Inflammatory macrophage (primary cell): ENCODE measurements around the gene PAX6.
A peak's percentile ranks its signal among the peaks of the same experiment; 100 is the strongest.

ENCODE experiments used
- DNase-seq, 2 donors: peaks; one replicate each; pipeline ENCODE4 v3.0.0-alpha.2; 2020 to 2022

Gene PAX6

DNA sequence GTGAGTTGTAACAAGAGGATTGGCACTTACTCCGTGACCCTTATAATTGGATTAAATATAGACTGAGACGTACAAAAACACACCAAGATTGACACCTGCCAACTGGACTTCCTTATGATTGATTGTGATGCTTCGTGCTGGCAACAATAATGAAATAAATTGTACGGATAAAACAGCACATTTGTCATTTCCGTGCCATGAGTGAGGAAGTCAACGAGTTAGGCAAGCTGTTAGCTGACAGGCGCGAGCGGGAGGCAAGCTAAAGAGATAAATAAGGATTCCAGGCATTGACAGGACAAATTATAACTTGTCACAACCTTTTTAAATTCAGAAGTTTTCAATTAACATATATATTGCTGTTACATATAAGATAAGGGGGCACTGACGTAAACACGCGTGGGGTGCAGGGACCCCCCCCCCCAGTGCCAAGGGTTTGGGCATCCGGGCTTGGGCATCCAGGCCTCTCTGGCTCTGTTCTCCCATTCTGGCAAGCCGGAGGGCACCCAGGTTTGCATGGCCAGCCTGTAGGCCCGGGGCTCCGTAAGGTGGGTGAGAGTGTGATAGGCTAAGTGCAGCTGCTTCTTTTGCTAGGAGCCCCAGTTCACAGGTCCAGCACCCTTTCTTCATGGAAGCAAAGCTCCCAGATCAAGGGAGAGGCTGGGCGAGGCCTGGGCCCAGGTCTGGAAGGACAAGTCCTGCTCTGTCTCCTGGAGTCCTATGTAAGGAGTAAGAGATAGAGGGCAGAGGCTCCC, 11.2 kb upstream of the PAX6 start:
- DNase-seq: no peak

- DNase-seq: no peak
Measured at GRCh38 chr11:31821766-31822165, 10.6 kb upstream of the PAX6 start.

DNA sequence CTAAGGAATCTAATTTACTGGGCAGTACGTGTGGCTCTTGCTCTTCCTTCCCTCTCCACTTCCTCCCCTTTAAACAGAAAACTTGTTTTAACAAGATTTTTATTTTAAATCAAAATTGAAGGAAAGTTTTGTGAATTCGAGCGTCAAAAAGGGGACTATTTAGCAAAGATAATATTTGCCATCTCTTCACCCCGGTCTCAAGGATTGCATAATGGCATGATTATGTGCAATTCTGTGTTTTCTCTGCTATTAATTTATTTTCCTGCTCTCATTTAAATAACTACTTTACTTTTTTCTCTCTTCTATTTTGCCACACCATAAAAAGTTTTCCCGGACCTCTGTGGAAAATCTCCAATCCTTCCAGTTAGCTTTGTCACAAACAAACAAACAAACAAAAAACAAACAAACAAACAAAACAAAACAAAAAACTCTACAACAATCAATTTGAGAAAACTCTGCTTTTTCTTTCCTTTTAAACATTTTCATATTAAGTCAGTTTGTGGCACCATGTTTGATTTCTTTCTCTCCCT, 10.2 kb upstream of the PAX6 start:
- no peak for DNase-seq

- peak; percentile 14 to 35 for DNase-seq
Measured at GRCh38 chr11:31820438-31820818, 9.3 kb upstream of the PAX6 start.

- DNase-seq: no peak
Measured at GRCh38 chr11:31819621-31820437, 8.7 kb upstream of the PAX6 start.

DNA sequence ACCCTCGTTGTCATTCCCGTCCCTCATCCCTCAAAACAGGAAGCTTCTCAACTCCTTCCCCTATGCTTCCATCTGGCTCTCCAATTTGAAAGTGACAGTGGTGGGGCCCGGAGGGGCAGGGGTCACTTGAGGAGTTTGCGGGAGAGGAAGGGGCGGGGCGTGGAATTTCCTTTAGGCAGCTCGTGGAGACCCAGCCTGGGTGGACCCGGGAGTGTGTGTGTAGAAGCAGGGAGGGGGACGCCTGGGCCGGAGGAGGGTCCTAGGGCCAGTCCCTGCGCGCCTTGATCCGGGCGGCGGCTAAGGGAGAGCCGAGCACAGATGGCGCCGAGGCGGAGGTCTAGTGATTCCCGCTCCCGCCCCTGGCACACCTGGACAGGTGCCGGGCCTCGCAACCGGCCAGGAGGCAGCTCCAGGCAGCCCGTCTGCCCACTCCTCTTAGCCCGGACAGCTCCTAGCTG, 7.8 kb upstream of the PAX6 start:
- no peak for DNase-seq

- no peak for DNase-seq
Measured at GRCh38 chr11:31818425-31818755, 7.3 kb upstream of the PAX6 start.

GRCh38 chr11:31817621-31818424, 6.7 kb upstream of the PAX6 start:
- DNase-seq: no peak

DNA sequence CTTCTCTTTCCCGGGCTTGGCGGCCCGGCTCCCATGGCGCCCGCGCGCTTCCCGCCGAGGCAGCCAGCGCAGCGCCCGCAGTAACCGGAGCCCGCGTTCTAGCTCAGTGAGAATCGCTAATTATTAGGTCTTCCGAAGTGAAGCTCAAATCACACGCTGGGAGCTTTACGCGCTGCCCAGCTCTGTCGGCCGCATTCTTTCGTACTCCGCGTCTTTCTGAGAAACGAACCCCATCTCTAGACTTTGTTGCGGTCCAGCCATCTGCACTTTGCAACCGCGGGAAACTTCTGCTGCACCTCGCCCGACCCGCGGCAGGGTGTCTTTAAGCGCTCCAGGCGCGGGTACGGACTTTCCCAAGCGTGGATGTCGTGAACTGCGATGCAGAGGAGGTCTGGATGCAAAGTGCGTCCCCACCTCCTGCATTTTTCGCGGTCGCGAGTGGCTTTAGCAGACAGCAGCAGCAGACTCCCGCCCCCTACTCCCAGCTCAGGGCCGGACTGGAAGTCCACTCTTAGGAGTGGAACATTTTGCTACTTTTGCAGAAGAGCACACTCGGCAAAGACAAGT, 6.0 kb upstream of the PAX6 start:
- no peak for DNase-seq

DNA sequence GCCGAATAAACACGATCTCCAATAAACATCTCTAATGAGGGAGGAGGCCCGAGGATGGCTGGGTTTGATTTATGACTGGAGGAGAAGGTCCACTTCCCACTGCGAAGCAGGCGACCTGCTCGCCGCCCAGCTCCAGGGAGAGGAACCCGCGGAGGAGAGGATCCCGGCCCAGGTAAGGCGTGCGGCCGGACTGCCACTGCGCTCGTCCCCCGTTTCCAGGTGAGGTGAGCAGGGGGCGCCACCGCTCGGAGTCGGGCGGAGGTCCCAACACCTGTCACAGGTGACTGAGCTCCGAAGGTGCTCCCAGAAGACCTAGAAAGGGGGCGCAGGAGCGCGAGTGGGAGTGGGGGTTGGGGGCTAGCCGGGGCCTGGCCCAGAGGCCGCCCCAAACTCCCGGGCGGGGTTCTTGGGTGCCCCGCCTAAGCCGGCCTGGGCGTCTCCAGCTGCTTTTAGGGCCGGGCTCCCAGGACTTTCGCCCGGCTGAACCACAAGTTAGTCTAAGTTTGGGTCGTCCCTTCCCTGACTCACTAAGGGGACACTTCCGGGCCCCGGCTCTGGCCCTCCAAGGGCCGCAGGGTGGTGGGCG, 5.4 kb upstream of the PAX6 start:
- no peak for DNase-seq

GRCh38 chr11:31815711-31816467, 4.8 kb upstream of the PAX6 start:
- no peak for DNase-seq

DNA sequence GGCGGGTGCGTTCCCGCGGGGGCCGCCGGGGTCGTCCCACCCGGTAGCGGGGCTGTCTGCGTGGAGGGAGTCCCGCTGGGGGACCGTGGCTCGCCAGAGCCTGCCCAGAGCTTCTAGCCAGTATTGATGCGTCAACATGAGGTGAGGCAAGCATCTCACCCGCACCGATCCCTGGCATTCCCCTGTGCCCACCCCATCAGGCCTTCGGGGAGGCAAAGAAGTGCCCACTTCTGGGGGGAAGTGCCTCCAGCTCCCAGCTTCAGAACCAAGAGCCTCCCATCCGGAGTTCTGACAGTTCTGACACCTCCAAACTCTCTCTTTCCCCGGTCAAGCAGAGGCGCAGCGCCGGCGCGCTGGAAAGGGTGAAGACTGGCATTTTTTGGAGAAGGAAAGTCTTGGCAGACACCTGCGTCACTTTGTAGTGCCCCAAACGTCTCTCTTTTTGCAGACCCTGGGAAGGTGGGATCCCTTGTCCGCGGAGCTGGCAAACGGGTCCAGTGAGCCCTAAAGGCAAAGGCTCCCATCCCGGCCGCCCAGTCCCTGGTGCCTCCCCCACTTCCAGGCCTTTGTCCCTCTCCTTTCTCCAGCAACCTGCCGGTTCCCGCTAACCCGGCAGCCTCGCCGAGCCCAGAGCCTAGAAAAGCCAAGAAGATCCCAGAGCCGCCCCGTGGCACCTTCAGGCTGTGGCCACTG, 3.2 kb upstream of the PAX6 start:
- no peak for DNase-seq

GRCh38 chr11:31813391-31814175, 2.5 kb upstream of the PAX6 start:
- no peak for DNase-seq

DNA sequence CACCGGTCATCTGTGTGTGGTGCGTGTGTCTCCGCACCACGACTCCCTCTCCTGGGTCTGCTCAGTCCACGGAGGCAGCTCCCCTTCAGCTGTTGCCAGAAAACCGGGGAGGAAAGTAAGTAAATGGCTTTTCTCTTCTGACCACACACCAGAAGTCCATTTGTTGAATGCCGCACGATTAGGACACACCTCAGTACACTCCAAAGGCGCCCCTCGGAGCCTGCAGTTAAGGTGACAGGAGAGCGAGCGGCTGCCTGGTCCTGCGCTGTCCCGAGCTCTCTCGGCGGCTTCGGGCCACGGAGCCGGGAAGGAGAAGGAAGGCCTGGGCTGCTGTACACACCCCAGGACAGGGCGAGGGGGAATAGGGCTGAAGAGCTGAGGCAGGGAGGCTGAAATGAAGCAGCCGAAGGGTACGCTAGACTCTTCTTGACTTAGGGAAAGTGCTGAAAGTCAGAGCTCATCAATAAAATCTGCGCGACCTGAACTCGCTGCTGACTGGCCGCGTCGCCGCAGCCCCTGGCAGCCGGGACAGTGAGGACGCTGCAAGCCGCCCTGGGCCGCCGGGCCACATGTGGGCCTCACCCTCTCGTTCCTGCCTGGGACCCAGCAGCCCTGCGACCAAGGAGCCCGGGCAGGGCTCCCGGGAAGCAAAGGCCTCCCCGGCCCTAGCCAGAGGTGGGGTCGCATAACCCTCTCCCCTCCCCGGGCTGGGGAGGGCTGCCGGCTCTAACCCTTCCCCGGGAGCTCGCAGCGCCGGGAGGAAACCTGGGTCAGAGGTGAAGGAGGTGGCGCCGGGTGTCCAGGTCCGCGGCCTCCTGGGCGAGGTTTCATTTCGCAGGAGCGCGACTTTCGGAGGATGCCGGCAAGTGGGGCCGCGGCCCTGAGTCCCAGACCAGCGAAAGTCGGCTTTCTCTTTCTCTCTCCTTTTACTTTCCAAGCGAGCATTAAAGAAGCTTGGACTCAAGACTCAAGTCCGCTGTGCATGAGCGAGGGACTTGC, 1.6 kb upstream of the PAX6 start:
- DNase-seq: no peak

DNA sequence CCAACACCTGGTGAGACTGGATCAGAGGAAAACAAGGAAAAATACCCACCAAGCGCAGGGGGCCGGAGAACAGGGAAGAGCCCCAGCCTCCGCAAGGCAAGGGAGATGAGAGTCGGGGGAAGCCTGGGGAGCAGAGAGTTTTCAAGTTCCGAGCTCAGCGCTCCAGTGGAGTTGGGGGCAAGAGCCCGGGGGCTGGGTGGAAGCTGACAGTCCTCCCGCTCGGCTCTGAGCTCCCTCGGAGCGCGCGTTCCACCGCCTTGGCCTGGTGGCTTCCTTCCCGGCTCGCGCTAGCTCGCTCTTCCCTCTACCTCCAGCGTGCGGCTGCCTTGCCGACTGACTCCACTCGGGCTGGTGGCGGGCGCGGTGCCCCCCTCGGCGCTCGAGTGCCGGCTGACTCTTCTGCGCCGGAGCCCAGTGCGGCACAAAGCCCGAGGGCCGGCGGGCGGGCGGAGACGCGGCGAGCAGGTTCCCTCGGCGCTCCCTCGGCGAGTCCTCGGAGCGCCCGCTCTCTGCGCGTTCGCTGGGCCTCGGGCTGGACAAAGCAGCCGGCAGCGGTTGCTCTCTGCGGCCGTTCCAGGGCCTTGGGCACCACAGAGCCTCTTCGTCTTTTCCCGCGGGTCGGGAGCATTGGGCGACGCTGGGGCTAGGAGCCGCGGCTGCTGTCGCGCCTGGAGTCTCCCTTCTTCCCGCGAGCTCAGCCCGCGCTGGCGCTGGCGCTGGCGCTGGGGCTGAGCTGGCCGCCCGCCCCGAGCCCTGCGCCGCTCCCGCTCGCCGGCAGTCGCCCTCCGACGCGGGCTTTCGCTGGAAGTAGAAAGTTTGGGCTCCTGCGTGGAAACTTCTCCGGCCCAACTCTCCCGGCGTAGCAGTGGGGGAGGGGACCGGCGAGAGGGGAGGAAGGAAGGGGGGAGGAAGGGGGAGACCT, 1.0 kb downstream of the PAX6 start:
- no peak for DNase-seq

GRCh38 chr11:31809541-31809856, 1.6 kb downstream of the PAX6 start:
- no peak for DNase-seq

DNA sequence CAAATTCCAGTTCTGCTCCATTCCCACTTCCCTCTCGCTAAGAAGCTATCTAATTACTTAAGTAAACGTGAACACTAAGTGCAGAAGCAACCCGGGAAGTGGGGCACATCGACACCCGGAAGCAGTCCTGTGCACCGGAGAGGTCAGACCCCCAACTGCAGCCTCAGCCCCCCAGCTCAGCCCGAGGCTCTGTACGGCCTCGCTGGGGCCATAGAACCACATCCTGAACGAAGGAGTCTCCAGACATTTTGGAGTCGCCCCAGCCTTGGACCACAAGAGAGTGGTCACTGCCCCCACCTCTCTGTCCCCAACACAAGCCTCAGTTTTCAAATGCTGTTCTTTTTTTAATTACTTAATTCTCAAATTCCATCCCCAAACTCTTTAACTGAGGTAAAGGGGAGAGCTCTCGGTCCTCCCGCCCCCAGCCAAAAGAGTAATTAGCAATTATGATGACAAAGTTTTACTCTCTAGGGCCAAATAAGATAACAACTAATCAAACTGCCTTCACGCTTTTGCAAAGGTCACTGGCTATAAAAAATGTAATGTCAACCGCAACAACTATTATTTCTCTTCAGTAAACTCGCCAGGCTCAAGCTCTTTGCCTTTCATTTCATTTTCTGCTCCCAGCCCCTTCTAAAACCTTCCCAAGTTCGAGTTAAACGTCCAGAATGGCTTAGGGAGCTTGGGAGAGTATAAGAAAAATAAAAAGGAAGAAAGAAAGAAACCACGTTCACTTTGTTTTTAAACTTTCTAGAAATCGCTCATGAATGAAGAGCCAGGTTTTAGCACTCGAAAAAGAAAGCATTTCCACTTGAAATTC, 2.2 kb downstream of the PAX6 start:
- no peak for DNase-seq
